Stimulated activated naive CD4-positive, alpha-beta T cell (primary cell): ENCODE results near the gene KDM1B.

ENCODE experiments used
- DNase-seq, 6 experiments: peaks; one replicate each; lab custom pipeline; 2025; lab: John Stamatoyannopoulos, UW

Gene KDM1B

GRCh38 chr6:18263418-18264218 is 108.4 kb downstream of the KDM1B start:
- DNase-seq = peak in 4 of 6 experiments; percentile 40 to 64 (median 53)

GRCh38 chr6:18264219-18264922 is 109.1 kb downstream of the KDM1B start, which contains the start of gene DEK:
TSS of gene DEK (minus strand) at chr6:18264530. CDS start at chr6:18263987, 543 bp downstream.
- DNase-seq = peak; percentile 73 to 87 (median 78)

GRCh38 chr6:18264923-18265377 is 109.7 kb downstream of the KDM1B start:
- no peak for DNase-seq

GRCh38 chr6:18265787-18266522 is 110.7 kb downstream of the KDM1B start:
- no peak for DNase-seq

GRCh38 chr6:18266523-18266912 is 111.3 kb downstream of the KDM1B start:
- DNase-seq = no peak

- DNase-seq = no peak
Measured at GRCh38 chr6:18268066-18268465, 112.8 kb downstream of the KDM1B start.

GRCh38 chr6:18269253-18269652 is 114.0 kb downstream of the KDM1B start:
- DNase-seq = peak in 3 of 6 experiments; percentile 5 to 31 (median 28)

- DNase-seq = no peak
Measured at GRCh38 chr6:18269717-18270116, 114.5 kb downstream of the KDM1B start.

GRCh38 chr6:18270216-18270615 is 115.0 kb downstream of the KDM1B start:
- DNase-seq = no peak
